Measurements from ENCODE around the gene FGGY.
"Not testable (repeated sequence)": the region's sequence is repeated elsewhere in the genome, so short reads cannot be mapped to it uniquely, and the experiment has no call there.

Gene FGGY

DNA sequence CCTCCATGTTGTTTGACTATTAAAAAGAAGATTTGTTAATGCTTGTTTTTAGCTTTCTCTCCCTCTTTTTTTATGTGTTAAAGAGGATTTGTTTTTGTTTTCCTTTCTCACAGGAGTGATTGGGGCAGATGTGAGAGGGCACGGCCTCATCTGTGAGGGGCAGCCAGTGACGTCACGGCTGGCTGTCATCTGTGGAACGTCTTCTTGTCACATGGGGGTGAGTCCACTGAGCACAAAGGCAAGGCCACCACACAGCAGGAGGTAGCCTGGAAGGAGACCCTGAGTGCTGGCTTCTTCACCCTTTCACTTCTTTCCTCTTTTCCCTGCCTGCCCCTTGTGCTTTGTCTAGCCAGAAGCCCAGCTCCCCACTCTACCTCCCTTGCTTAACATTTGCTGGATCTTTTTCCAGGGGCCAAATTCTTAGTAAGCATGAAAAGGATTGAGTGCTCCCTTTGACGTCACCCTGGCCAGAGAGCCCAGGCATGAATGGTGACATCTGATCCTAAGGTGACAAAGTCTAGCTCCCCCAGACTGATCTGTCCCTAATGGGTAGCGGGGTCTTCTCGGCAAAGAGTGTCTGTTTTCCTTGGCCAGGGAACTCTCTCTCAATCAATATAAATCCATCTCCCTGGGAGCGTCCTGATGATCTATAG is 257.2 kb downstream of the FGGY start:
- TF ChIP-seq CTCF (IDR thresholded peaks at IDR 0.05; ENCODE audit: insufficient read depth, low read length, poor library complexity, severe bottlenecking): no peak
- no peaks in the 10 kb centered on the region for H3K27me3 ChIP-seq (replicated peaks; ENCODE audit: control insufficient read depth, insufficient read depth, low read length)
- DNase-seq (ENCODE audit: extremely low read depth, insufficient read length): no peak
- H3K36me3 ChIP-seq (ENCODE audit: control insufficient read depth, insufficient read depth, low read length): no peaks in the 10 kb centered on the region
- H3K4me3 ChIP-seq (replicated peaks; ENCODE audit: low read depth, low read length): no peak overlapping the region

- no peak overlapping the region for H3K4me3 ChIP-seq (replicated peaks; ENCODE audit: low read depth, low read length)
- no peak for DNase-seq (ENCODE audit: extremely low read depth, insufficient read length)
- no peak for TF ChIP-seq CTCF (IDR thresholded peaks at IDR 0.05; ENCODE audit: insufficient read depth, low read length, poor library complexity, severe bottlenecking)
Observed at GRCh38 chr1:59554752-59555151, 257.9 kb downstream of the FGGY start.

DNA sequence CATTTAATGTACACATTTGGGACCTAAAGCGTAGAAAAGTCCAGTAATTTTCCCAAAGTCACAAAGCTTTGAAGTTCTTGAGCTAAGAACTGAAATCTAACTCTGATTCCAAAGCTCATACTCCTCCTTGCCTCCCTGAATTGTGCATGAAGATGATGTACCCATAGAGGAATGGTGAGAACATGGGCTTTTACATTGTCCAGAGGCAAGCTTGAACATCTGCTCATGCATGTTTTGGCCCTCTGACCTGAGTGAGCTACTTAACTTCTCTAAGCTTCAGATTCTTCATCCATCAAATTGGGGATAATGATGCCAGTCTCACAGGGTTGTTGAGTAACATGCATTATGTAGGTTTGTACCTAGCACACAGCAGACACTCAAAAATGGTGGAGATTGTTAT is 259.5 kb downstream of the FGGY start:
- no peak overlapping the region for H3K4me3 ChIP-seq (replicated peaks; ENCODE audit: low read depth, low read length)
- no peak for TF ChIP-seq CTCF (IDR thresholded peaks at IDR 0.05; ENCODE audit: insufficient read depth, low read length, poor library complexity, severe bottlenecking)
- no peaks in the 10 kb centered on the region for H3K27me3 ChIP-seq (replicated peaks; ENCODE audit: control insufficient read depth, insufficient read depth, low read length)

More at GRCh38 chr1:59554752-59555151, 257.9 kb downstream of the FGGY start:
- no peaks in the 10 kb centered on the region for H3K27me3 ChIP-seq (replicated peaks; ENCODE audit: control insufficient read depth, insufficient read depth, low read length)
- no peaks in the 10 kb centered on the region for H3K36me3 ChIP-seq (ENCODE audit: control insufficient read depth, insufficient read depth, low read length)

DNA sequence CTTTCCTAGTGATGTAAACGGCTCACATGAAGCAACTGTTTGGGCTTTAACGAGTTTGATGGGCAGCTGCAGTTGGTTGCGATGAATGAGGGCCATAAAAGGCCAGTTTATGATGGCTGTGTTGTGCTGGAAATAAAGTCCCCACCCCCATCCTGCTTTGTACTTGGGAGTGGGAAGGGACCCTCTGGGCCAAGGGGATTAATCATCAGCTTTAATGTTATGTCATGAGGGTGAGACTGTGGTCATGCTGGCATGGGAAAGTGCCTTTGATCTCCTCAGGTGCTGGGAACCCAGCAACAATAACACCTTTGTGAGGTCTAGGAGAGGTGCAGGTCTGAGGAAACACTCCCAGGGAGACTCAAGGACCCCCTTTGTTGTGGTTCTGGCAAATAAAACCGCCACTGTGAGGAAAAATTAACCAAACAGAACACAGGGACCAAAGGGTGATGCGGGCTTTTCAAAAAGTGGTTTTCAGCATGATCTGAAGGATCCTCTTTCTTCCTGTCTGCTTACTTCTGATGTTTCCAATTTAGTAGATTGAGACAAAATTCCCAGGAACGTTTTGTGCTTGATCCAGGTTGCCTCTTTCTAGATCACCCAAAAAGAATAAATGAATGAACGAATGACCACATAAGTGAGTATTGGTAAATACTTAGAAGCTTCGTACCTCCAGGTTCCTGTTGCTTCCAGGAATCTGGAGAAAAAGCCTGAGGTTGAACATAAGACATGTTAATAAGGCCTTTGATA is 260.1 kb downstream of the FGGY start:
- H3K4me3 ChIP-seq (replicated peaks; ENCODE audit: low read depth, low read length): no peak overlapping the region
- DNase-seq (ENCODE audit: extremely low read depth, insufficient read length): no peak
- H3K27me3 ChIP-seq (replicated peaks; ENCODE audit: control insufficient read depth, insufficient read depth, low read length): no peaks in the 10 kb centered on the region
- no peaks in the 10 kb centered on the region for H3K36me3 ChIP-seq (ENCODE audit: control insufficient read depth, insufficient read depth, low read length)
- TF ChIP-seq CTCF (IDR thresholded peaks at IDR 0.05; ENCODE audit: insufficient read depth, low read length, poor library complexity, severe bottlenecking): no peak

More for the DNA sequence above, 259.5 kb downstream of the FGGY start:
- DNase-seq (ENCODE audit: extremely low read depth, insufficient read length): no peak
- H3K36me3 ChIP-seq (ENCODE audit: control insufficient read depth, insufficient read depth, low read length): no peaks in the 10 kb centered on the region

- H3K27me3 ChIP-seq (replicated peaks; ENCODE audit: control insufficient read depth, insufficient read depth, low read length): no peaks in the 10 kb centered on the region
- H3K36me3 ChIP-seq (ENCODE audit: control insufficient read depth, insufficient read depth, low read length): no peaks in the 10 kb centered on the region
- no peak for TF ChIP-seq CTCF (IDR thresholded peaks at IDR 0.05; ENCODE audit: insufficient read depth, low read length, poor library complexity, severe bottlenecking)
- DNase-seq (ENCODE audit: extremely low read depth, insufficient read length): no peak
- no peak overlapping the region for H3K4me3 ChIP-seq (replicated peaks; ENCODE audit: low read depth, low read length)
Observed at GRCh38 chr1:59557549-59557885, 260.6 kb downstream of the FGGY start.

GRCh38 chr1:59558580-59558979 is 261.7 kb downstream of the FGGY start:
- not testable (repeated sequence) for H3K27me3 ChIP-seq (replicated peaks; ENCODE audit: control insufficient read depth, insufficient read depth, low read length); DNase-seq (ENCODE audit: extremely low read depth, insufficient read length); H3K4me3 ChIP-seq (replicated peaks; ENCODE audit: low read depth, low read length); H3K36me3 ChIP-seq (ENCODE audit: control insufficient read depth, insufficient read depth, low read length)

Measured in GM06990 (cell line).